Suprapubic skin (tissue), 4 donors: ENCODE measurements around the gene MRGPRG. TPM values are rescaled to one million over a fixed set of nuclear protein-coding genes. Genes with fewer than 3 reads are reported as not detected.

Source experiments
- DNase-seq, 2 donors: peaks; one replicate each; pipeline ENCODE4 v3.0.0-alpha.2; 2019; ENCODE audit warnings: low spot score in 2 of 2
- H3K27ac ChIP-seq: fragments of 200-600 bp; sonication (generic); one replicate; pipeline ENCODE4 v1.5.1; 2019
- H3K27me3 ChIP-seq: fragments of 200-600 bp; sonication (generic); one replicate; pipeline ENCODE4 v1.5.1; 2019
- H3K36me3 ChIP-seq: fragments of 200-600 bp; sonication (generic); one replicate; pipeline ENCODE4 v1.5.1; 2019
- H3K4me1 ChIP-seq: fragments of 200-600 bp; sonication (generic); one replicate; pipeline ENCODE4 v1.5.1; 2019
- H3K4me3 ChIP-seq: fragments of 200-600 bp; sonication (generic); one replicate; pipeline ENCODE4 v1.5.1; 2019; ENCODE audit warnings: mild to moderate bottlenecking
- H3K9me3 ChIP-seq: fragments of 200-600 bp; sonication (generic); one replicate; pipeline ENCODE4 v1.5.1; 2019
- CTCF ChIP-seq, 2 donors: fragments of 200-600 bp in 1 of 2; fragments of 450-650 bp in 1 of 2; sonication (generic) in 1 of 2; IDR thresholded peaks; one replicate each; pipeline ENCODE4 v1.5.1; 2016 to 2019; ENCODE audit warnings: antibody characterized with exemption in 2 of 2, mild to moderate bottlenecking in 1 of 2, moderate library complexity in 1 of 2
- EP300 ChIP-seq: sonication (generic); formaldehyde crosslinking; IDR thresholded peaks from one replicate; pipeline ENCODE4 v1.6.1; 2017; ENCODE audit warnings: antibody characterized with exemption
- POLR2A ChIP-seq, 2 donors: fragments of 450-650 bp; IDR thresholded peaks; one replicate each; pipeline ENCODE4 v1.6.1; 2017; ENCODE audit warnings: antibody characterized with exemption in 2 of 2, mild to moderate bottlenecking in 2 of 2, moderate library complexity in 2 of 2
- POLR2AphosphoS5 ChIP-seq, 3 donors: sonication (generic); formaldehyde crosslinking; IDR thresholded peaks; one replicate each; pipeline ENCODE4 v1.6.1; 2017; ENCODE audit warnings: antibody characterized with exemption in 3 of 3
- WGBS: methylation state at CpG from one replicate; pipeline ENCODE4 v1.1.5; 2018; 5-methylcytosine and 5-hydroxymethylcytosine counted together
- total RNA-seq, 4 donors: library from RNA; depleted of rRNA; stranded (reverse); fragments of >200 nt; gene quantifications; one replicate each; pipeline ENCODE4 v1.1.0, GENCODE V29; 2016

MRGPRG gene
- total RNA-seq, 4 donors from 2014 or later, result not detected

- Histone ChIP-seq H3K27ac (no peak overlapping the region), H3K4me3 (no peak overlapping the region), H3K4me1 (peaks cover 2% of the 10 kb centered on the region), H3K36me3 (no peaks in the 10 kb centered on the region), H3K9me3 (no peaks in the 10 kb centered on the region), H3K27me3 (peaks cover 33% of the 10 kb centered on the region)
- DNase-seq, result peak in 1 of 2 donors; percentile 66
- no peak for TF ChIP-seq CTCF (IDR thresholded peaks at IDR 0.05)
- no peak for TF ChIP-seq POLR2AphosphoS5 (IDR thresholded peaks at IDR 0.05)
- no peak for TF ChIP-seq POLR2A (IDR thresholded peaks at IDR 0.05)
- no peak for TF ChIP-seq EP300
- WGBS, result 47% methylated on average over 5 of the region's 23 CpGs
Measured at GRCh38 chr11:3196161-3197043, 22.2 kb downstream of the MRGPRG start.

GRCh38 chr11:3195251-3196160 is 23.1 kb downstream of the MRGPRG start:
- H3K4me3 ChIP-seq, result no peak overlapping the region
- peaks cover 2% of the 10 kb centered on the region for H3K4me1 ChIP-seq
- 35% methylated on average over 4 of the region's 22 CpGs for WGBS
- no peaks in the 10 kb centered on the region for H3K36me3 ChIP-seq
- H3K27ac ChIP-seq, result no peak overlapping the region
- peaks cover 24% of the 10 kb centered on the region for H3K27me3 ChIP-seq
- DNase-seq, result peak in 1 of 2 donors; percentile 71
- no peaks in the 10 kb centered on the region for H3K9me3 ChIP-seq
- TF ChIP-seq CTCF (IDR thresholded peaks at IDR 0.05) (peak in 1 of 2 donors; percentile 27), POLR2A (IDR thresholded peaks at IDR 0.05) (no peak)

- Histone ChIP-seq H3K4me1 (peaks cover 2% of the 10 kb centered on the region), H3K36me3 (no peaks in the 10 kb centered on the region), H3K9me3 (no peaks in the 10 kb centered on the region), H3K4me3 (no peak overlapping the region), H3K27me3 (peaks cover 13% of the 10 kb centered on the region), H3K27ac (no peak overlapping the region)
- DNase-seq, result peak in 1 of 2 donors; percentile 62
- 75% methylated on average over 8 of the region's 12 CpGs for WGBS
- no peak for TF ChIP-seq EP300
- no peak for TF ChIP-seq POLR2A (IDR thresholded peaks at IDR 0.05)
- TF ChIP-seq CTCF (IDR thresholded peaks at IDR 0.05), result no peak
- TF ChIP-seq POLR2AphosphoS5 (IDR thresholded peaks at IDR 0.05), result no peak
Measured at GRCh38 chr11:3194016-3194816, 24.4 kb downstream of the MRGPRG start.

- TF ChIP-seq POLR2A (IDR thresholded peaks at IDR 0.05) (no peak), EP300 (no peak), POLR2AphosphoS5 (IDR thresholded peaks at IDR 0.05) (no peak), CTCF (IDR thresholded peaks at IDR 0.05) (no peak)
- H3K4me3 ChIP-seq, result no peak overlapping the region
- peaks cover 2% of the 10 kb centered on the region for H3K4me1 ChIP-seq
- DNase-seq, result no peak
- H3K9me3 ChIP-seq, result no peaks in the 10 kb centered on the region
- H3K36me3 ChIP-seq, result no peaks in the 10 kb centered on the region
- 93% methylated on average over 14 of the region's 19 CpGs for WGBS
- no peak overlapping the region for H3K27ac ChIP-seq
- peaks cover 8% of the 10 kb centered on the region for H3K27me3 ChIP-seq
Measured at GRCh38 chr11:3193373-3194015, 25.1 kb downstream of the MRGPRG start.
